Fibroblast of peridontal ligament (primary cell): ENCODE results near the gene CAVIN3.

ENCODE experiments used
- DNase-seq: peaks from one replicate; pipeline ENCODE4 v3.0.0-alpha.2; 2010; ENCODE audit errors: extremely low read depth

CAVIN3 gene

GRCh38 chr11:6270584-6271246 lies 49.6 kb downstream of the CAVIN3 start:
- DNase-seq = no peak

DNA sequence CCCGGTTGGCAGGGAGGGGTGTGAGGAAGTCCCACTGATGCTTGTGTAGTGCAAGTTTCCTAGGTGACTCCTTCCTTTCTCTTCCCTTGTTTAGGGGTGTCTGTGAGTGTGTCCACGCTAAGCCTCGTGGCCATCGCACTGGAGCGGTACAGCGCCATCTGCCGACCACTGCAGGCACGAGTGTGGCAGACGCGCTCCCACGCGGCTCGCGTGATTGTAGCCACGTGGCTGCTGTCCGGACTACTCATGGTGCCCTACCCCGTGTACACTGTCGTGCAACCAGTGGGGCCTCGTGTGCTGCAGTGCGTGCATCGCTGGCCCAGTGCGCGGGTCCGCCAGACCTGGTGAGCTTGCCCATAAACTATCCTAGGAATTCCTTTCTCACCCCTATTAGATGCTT lies 50.3 kb downstream of the CAVIN3 start:
- no peak for DNase-seq
